ENCODE results near the gene MBD6.

- TF ChIP-seq CTCF (IDR thresholded peaks at IDR 0.05; ENCODE audit: insufficient read depth, low read depth, low read length), result no peak
- TF ChIP-seq EZH2 (IDR thresholded peaks at IDR 0.05; ENCODE audit: insufficient read depth, low read length), result no peak
These were observed 10.9 kb upstream of the MBD6 start for GRCh38 chr12:57511588-57512325.
